ENCODE results near the gene ELF4.

ELF4 gene

DNA sequence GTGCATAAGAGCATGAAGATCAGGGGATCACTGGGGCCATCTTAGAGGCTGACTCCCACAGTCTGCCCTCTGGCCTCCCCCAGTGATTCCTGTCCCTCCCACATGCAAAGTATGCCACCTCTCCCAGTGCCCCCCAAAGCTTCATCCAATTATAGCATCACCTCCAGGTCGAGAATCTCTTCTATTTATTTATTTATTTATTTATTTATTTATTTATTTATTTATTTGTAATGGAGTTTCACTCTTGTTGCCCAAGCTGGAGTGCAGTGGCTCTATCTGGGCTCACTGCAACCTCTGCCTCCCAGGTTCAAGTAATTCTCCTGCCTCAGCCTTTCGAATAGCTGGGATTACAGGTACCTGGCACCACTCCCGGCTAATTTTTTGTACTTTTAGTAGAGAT lies 77.7 kb downstream of the ELF4 start:
- no peak for DNase-seq

DNA sequence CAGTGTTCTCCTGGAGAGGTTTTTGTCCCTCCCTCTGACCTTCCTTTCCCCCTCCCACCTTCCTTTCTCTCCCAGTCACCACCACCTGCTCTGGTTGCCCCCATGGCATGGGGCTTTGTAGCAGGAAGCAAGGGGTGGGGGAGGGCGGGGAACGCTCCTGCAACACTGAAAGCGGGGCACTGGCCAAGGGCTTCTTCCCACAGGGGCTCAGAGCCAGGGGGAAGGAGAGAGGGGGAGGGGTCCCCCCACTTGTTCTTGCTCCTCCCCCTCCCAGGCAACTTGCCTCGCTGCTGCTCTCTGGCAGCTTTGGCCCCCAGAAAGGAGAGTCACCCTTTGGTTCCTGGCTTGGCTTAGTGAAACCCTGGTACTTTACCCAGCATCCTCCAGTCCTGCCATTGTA lies 79.5 kb downstream of the ELF4 start:
- DNase-seq = no peak

- no peak for DNase-seq
Observed at GRCh38 chrX:130028196-130028595, 82.1 kb downstream of the ELF4 start.

DNA sequence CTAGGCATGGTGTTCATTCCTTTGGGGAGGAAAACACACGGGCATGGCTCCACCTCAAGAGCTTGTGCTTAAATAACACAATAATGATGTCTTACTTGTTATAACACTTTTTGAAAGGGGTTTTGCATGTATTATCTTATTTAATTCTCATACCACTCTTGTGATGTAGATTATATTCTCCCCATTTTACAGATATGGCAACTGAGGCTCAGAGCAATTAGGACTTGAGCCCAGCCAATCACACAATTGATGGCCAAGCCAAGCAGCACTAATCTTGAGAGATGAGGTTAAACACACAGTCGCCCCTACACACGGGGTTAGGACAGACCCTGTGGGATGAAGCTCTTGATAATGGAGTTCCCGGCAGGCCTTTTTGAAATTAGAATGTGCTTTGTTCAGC lies 82.7 kb downstream of the ELF4 start:
- DNase-seq = no peak

DNA sequence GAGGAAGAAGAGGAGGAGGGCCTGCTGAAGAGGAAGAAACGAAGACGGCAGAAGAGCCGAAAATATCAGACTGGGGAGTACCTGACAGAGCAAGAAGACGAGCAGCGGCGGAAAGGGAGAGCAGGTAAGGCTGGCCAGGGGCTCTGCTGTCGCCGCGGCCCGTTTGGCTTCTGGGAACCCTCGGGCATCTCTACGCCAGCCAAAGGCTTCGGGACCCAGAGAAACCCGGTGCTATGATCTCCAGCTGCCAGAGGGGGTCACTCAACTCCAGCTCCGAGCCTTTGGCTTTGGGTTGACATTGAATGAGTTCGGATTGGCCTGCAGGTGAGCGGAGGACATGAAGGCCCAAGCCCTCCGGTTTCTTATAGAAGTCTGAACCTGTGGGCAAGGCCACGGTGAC lies 85.0 kb downstream of the ELF4 start:
- DNase-seq = no peak

GRCh38 chrX:130024127-130024526 lies 86.2 kb downstream of the ELF4 start:
- peak; percentile 48 for DNase-seq

DNA sequence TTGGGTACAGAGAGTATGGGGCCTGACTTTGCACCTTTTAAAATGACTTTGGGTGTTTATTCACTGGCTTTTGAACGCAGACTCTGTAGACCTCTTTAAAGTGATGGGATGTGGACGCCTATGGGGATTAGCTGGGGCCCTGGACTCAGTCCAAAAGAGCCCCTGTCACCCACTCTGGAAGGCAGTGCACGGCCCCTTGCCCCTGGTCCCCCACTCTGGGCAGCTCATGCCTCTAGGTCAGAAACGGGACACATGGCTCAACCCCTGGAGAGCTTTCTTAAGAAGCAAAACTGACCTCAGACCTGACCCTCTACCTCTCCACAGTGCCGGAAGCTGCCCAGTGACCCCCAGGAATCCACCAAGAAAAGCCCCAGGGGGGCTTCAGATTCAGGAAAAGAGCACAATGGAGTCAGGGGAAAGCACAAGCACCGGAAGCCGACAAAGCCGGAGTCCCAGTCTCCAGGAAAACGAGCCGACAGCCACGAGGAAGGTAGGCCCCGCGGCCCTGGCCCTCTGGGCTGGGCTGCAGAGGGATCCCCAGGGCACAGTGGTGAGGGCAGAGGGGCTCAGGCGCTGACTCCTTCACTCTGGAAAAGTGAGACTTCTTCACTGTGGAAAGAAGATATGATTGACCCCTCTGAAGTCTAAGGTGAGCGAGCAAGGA lies 89.5 kb downstream of the ELF4 start:
- DNase-seq = no peak

DNA sequence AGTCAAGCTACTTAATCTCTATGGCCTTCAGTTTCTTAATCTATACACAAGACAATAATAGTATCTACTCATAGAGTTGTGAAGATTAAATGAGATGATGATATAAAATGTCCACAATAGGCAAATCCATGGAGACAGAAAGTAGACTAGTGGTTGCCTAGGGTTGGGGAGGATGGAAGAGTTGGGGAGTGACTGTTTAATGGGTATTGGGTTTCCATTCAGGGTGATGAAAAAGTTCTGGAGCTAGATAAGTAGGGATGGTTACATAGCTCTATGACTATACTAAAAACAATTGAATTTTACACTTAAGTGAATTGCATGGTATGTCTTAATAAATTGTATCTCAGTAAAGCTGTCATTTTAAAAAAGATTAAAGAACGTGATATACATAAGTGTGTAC lies 92.2 kb downstream of the ELF4 start:
- DNase-seq = no peak

DNA sequence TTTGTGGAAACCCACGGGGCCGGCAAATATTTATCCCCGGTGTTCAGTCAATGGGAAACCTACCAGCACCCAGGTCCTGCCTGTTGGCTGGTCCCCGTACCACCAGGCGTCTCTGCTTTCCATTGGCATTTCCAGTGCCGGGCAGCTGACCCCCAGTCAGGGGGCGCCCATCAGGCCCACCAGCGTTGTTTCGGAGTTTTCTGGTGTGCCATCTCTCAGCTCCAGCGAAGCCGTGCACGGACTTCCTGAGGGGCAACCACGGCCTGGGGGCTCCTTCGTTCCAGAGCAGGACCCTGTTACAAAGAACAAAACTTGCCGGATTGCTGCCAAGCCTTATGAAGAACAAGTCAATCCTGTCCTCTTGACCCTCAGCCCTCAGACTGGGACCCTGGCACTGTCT lies 95.1 kb downstream of the ELF4 start:
- DNase-seq = no peak
